HUES48 (cell line): ENCODE results near the gene GIMAP8.

Source experiments
- H3K27ac ChIP-seq: one replicate; pipeline ENCODE4 v1.7.0; 2013; ENCODE audit warnings: low read depth, low read length, inconsistent platforms
- H3K27me3 ChIP-seq: 2 replicates; pipeline ENCODE4 v1.6.1; 2013; ENCODE audit warnings: mild to moderate bottlenecking, low read length; ENCODE audit not compliant: control insufficient read depth, insufficient read depth
- H3K36me3 ChIP-seq: 2 replicates; pipeline ENCODE4 v1.6.1; 2013; ENCODE audit warnings: low read length; ENCODE audit not compliant: control insufficient read depth, insufficient read depth
- H3K4me1 ChIP-seq: 2 replicates; pipeline ENCODE4 v1.6.1; 2013; ENCODE audit warnings: mild to moderate bottlenecking, low read length; ENCODE audit not compliant: control insufficient read depth, insufficient read depth
- H3K4me3 ChIP-seq: 2 replicates; pipeline ENCODE4 v1.5.1; 2013; ENCODE audit warnings: mild to moderate bottlenecking, low read depth, low read length
- H3K9ac ChIP-seq: 2 replicates; pipeline ENCODE4 v1.6.1; 2013; ENCODE audit warnings: mild to moderate bottlenecking, low read depth, low read length, moderate library complexity
- H3K9me3 ChIP-seq: 2 replicates; pipeline ENCODE4 v1.6.1; 2013; ENCODE audit warnings: low read length; ENCODE audit not compliant: control insufficient read depth, insufficient read depth

GIMAP8 gene

GRCh38 chr7:150412518-150413488, 37.6 kb upstream of the GIMAP8 start:
- no peaks in the 10 kb centered on the region for H3K9me3 ChIP-seq
- no peak overlapping the region for H3K4me3 ChIP-seq
- no peaks in the 10 kb centered on the region for H3K4me1 ChIP-seq
- no peak overlapping the region for H3K9ac ChIP-seq
- H3K27ac ChIP-seq = no peak overlapping the region
- H3K36me3 ChIP-seq = peaks cover 34% of the 10 kb centered on the region
- H3K27me3 ChIP-seq = no peaks in the 10 kb centered on the region

GRCh38 chr7:150413640-150414081, 36.8 kb upstream of the GIMAP8 start:
- no peak overlapping the region for H3K9ac ChIP-seq
- no peak overlapping the region for H3K4me3 ChIP-seq
- no peaks in the 10 kb centered on the region for H3K9me3 ChIP-seq
- no peak overlapping the region for H3K27ac ChIP-seq
- H3K27me3 ChIP-seq = no peaks in the 10 kb centered on the region
- no peaks in the 10 kb centered on the region for H3K4me1 ChIP-seq
- H3K36me3 ChIP-seq = peaks cover 31% of the 10 kb centered on the region

DNA sequence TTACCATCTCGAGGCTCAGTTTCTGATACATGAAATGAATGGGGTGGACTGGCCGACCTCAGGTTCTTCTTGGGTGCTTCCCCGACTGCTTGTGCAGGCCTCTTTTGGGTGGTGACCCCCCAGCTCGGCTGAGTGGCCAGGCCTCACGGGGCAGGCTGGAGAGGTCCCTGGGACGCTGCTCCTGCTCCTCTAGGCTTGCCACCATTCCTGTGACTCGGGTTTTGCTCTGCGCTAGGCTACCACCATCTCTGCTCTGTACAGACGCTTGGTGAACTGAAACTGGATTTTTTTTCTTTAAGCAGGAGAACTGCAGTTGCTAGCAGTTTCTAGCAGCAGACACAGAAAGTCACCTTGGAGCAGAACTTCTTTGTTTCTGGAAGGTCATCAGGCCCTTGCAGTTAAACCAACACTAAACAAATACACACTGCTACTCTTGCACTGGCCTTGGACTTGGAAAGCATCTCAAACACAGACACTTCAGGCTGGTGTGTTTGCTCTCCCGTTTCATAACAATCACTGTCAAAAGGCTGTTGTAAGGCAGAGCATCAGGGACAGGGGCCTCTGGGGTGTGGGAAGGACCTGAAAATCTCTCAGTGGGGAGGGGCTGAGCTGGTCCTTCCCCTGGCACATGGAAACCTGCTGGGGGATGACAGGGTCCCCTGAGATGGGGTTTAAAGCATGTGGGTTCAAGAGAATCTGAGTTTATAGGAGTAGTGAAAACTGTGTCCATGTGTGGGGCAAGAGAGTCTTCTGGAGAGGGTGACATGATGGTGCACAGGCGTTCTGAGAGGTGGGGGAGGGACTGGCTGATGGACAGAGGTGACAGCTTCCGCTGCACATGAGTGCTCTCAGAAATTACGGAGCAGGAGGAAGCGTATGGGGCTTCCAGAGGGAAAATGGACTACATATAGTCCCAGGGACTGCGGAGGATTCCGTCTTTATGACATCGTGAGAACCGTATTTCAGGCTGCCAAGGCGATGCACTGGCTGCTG, 35.0 kb upstream of the GIMAP8 start:
- no peak overlapping the region for H3K27ac ChIP-seq
- no peaks in the 10 kb centered on the region for H3K9me3 ChIP-seq
- H3K9ac ChIP-seq = no peak overlapping the region
- peaks cover 5% of the 10 kb centered on the region for H3K27me3 ChIP-seq
- peaks cover 1% of the 10 kb centered on the region; the same call in 1 of the 2 replicates for H3K4me1 ChIP-seq
- H3K36me3 ChIP-seq = peaks cover 13% of the 10 kb centered on the region
- no peak overlapping the region for H3K4me3 ChIP-seq

GRCh38 chr7:150417239-150417638, 33.2 kb upstream of the GIMAP8 start:
- no peaks in the 10 kb centered on the region for H3K9me3 ChIP-seq
- no peak overlapping the region for H3K9ac ChIP-seq
- no peak overlapping the region for H3K27ac ChIP-seq
- no peak overlapping the region for H3K4me3 ChIP-seq
- H3K27me3 ChIP-seq = peaks cover 6% of the 10 kb centered on the region
- H3K4me1 ChIP-seq = peaks cover 6% of the 10 kb centered on the region; the same call in 1 of the 2 replicates
- no peaks in the 10 kb centered on the region for H3K36me3 ChIP-seq

GRCh38 chr7:150417863-150418262, 32.6 kb upstream of the GIMAP8 start:
- H3K27me3 ChIP-seq = peaks cover 6% of the 10 kb centered on the region
- no peak overlapping the region for H3K27ac ChIP-seq
- H3K9ac ChIP-seq = no peak overlapping the region
- H3K4me3 ChIP-seq = no peak overlapping the region
- H3K36me3 ChIP-seq = no peaks in the 10 kb centered on the region
- H3K4me1 ChIP-seq = peaks cover 6% of the 10 kb centered on the region; the same call in 1 of the 2 replicates
- H3K9me3 ChIP-seq = no peaks in the 10 kb centered on the region

DNA sequence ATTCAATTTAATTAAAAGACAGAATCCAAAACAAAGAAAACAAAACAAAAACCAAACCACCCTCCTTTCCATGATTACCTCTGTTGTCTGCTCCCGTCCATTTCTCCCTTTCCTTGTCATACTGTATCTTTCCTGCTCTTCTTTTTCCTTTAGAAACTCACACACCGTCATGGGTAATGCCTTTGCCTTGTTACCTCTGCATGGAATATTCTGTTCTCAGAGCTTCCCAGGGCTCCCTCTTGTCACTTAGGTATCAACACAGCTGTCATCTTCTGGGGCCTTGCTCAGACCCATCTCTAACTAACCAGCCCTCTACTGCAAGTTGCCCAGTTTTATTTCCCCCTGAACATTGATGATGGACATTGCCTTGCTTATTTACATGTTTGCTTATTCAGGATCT, 30.2 kb upstream of the GIMAP8 start:
- H3K27me3 ChIP-seq = peaks cover 6% of the 10 kb centered on the region
- H3K4me3 ChIP-seq = no peak overlapping the region
- no peak overlapping the region for H3K9ac ChIP-seq
- H3K9me3 ChIP-seq = no peaks in the 10 kb centered on the region
- H3K27ac ChIP-seq = no peak overlapping the region
- H3K36me3 ChIP-seq = no peaks in the 10 kb centered on the region
- peaks cover 6% of the 10 kb centered on the region; the same call in 1 of the 2 replicates for H3K4me1 ChIP-seq

GRCh38 chr7:150420987-150421674, 29.3 kb upstream of the GIMAP8 start:
- Histone ChIP-seq H3K4me3 (no peak overlapping the region), H3K4me1 (peaks cover 6% of the 10 kb centered on the region; the same call in 1 of the 2 replicates), H3K36me3 (no peaks in the 10 kb centered on the region), H3K27me3 (peaks cover 6% of the 10 kb centered on the region), H3K27ac (no peak overlapping the region), H3K9me3 (no peaks in the 10 kb centered on the region), H3K9ac (no peak overlapping the region)

DNA sequence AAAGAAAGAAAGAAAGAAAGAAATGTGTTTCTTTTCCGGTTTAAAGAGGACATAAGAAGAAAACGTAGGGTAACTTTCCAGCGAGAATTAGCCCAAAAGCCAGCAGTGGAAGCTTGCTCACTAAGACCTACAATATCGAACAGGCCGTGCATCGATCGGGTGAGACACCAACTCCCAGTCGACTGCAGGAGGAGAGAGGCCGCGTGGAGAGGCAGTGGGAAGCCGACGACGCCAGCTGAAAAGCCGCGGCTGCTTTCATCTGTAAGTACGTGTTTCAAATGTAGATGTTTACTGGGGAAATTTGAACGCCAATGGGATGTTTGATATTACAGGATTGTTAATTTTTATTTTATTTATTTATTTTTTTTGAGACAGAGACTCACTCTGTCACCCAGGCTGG, 28.6 kb upstream of the GIMAP8 start:
- Histone ChIP-seq H3K27ac (no peak overlapping the region), H3K27me3 (peaks cover 6% of the 10 kb centered on the region), H3K4me1 (peaks cover 6% of the 10 kb centered on the region; the same call in 1 of the 2 replicates), H3K4me3 (no peak overlapping the region), H3K9me3 (no peaks in the 10 kb centered on the region), H3K9ac (no peak overlapping the region), H3K36me3 (no peaks in the 10 kb centered on the region)

- peaks cover 16% of the 10 kb centered on the region; the same call in 1 of the 2 replicates for H3K4me1 ChIP-seq
- H3K27ac ChIP-seq = no peak overlapping the region
- no peak overlapping the region for H3K4me3 ChIP-seq
- no peaks in the 10 kb centered on the region for H3K9me3 ChIP-seq
- no peak overlapping the region for H3K9ac ChIP-seq
- no peaks in the 10 kb centered on the region for H3K27me3 ChIP-seq
- H3K36me3 ChIP-seq = no peaks in the 10 kb centered on the region
Observed at GRCh38 chr7:150425670-150426069, 24.8 kb upstream of the GIMAP8 start.

GRCh38 chr7:150428671-150429451, 21.6 kb upstream of the GIMAP8 start:
- Histone ChIP-seq H3K27me3 (no peaks in the 10 kb centered on the region), H3K36me3 (no peaks in the 10 kb centered on the region), H3K4me1 (peaks cover 14% of the 10 kb centered on the region; the same call in 1 of the 2 replicates), H3K27ac (no peak overlapping the region), H3K4me3 (no peak overlapping the region), H3K9me3 (no peaks in the 10 kb centered on the region), H3K9ac (no peak overlapping the region)
